GM23248 (cell line): ENCODE measurements around the gene KNOP1.

Experiments
- EZH2 ChIP-seq: fragments of 200-600 bp; sonication (generic); IDR thresholded peaks from 2 replicates; pipeline ENCODE4 v1.6.1; 2018; ENCODE audit warnings: antibody characterized with exemption, mild to moderate bottlenecking; ENCODE audit not compliant: insufficient read depth, poor library complexity, severe bottlenecking
- EZH2phosphoT487 ChIP-seq: fragments of 200-600 bp; sonication (generic); IDR thresholded peaks from 2 replicates; pipeline ENCODE4 v1.6.1; 2018; ENCODE audit warnings: antibody characterized with exemption, moderate library complexity, mild to moderate bottlenecking, low read depth; ENCODE audit not compliant: insufficient read depth

DNA sequence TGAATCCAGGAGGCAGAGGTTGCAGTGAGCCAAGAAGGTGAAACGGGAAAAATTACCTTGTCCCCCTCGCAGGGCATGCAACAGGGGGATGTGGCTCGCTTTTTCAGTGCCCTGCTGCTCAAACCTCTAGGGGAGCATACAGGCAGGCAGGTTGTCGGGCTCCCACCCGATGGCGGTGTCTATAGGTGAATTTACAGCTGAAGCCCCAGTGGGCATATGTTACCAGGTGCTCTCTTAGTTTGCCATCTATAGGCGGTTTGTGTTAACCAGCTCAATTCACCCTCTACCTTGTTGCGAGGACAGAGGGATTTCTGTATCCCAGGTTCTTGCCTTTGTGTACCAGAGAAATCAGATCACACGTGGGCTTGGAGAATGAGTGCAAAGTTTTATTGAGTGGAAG lies 49.0 kb upstream of the KNOP1 start:
- TF ChIP-seq EZH2 (no peak), EZH2phosphoT487 (no peak)
